ENCODE measurements around the gene ORAI2. TPM values are rescaled to one million over a fixed set of nuclear protein-coding genes. Genes with fewer than 3 reads are reported as not detected.

The ORAI2 gene
- total and polyA plus RNA-seq, 2 of the 8 experiments (the other 6 are each of a cell fraction or from before 2014, with no cell fraction given): 20.7 to 35.2 TPM

GRCh38 chr7:102447311-102447710 lies 13.9 kb downstream of the ORAI2 start:
- Histone ChIP-seq H3K4ac (replicated peaks; ENCODE audit: insufficient read length, low read depth, low read length) (no peak overlapping the region), H3K27ac (ENCODE audit: low read depth, low read length) (no peak overlapping the region), H3K56ac (replicated peaks; ENCODE audit: insufficient read length, low read depth, low read length) (no peak overlapping the region), H2AK5ac (ENCODE audit: low read depth, low read length) (no peak overlapping the region), H3K9me3 (ENCODE audit: insufficient read depth in 2 of 2, low read depth in 1 of 2, low read length in 1 of 2) (no peaks in the 10 kb centered on the region), H2BK12ac (ENCODE audit: low read depth, low read length) (no peak overlapping the region), H3K23ac (ENCODE audit: insufficient read length) (no peak overlapping the region), H2BK15ac (ENCODE audit: low read length) (no peak overlapping the region), H3K23me2 (ENCODE audit: low read depth, low read length) (no peaks in the 10 kb centered on the region; the same call in 1 of the 2 replicates), H3K27me3 (replicated peaks in 1 of 4; ENCODE audit: control insufficient read depth in 3 of 4, extremely low read depth in 1 of 4, insufficient read depth in 3 of 4, low read length in 3 of 4) (no peaks in the 10 kb centered on the region), H2BK5ac (ENCODE audit: low read depth, low read length) (no peak overlapping the region), H2BK20ac (ENCODE audit: low read length) (no peak overlapping the region), H3K79me1 (ENCODE audit: low read depth, low read length) (no peaks in the 10 kb centered on the region), H4K91ac (replicated peaks; ENCODE audit: insufficient read length, low read length) (no peak overlapping the region), H2BK120ac (replicated peaks; ENCODE audit: low read depth, low read length) (no peak overlapping the region), H3K9ac (replicated peaks in 1 of 4; ENCODE audit: extremely low read depth in 1 of 4, low read depth in 3 of 4, low read length in 3 of 4) (no peak overlapping the region), H4K5ac (ENCODE audit: insufficient read length, low read depth, low read length) (no peak overlapping the region), H3K4me2 (ENCODE audit: insufficient read depth in 1 of 2, low read depth in 2 of 2, low read length in 2 of 2) (no peak overlapping the region), H3K36me3 (ENCODE audit: control insufficient read depth in 2 of 4, insufficient read depth in 4 of 4, low read length in 3 of 4) (peaks cover 2 to 17% (median 6%) of the 10 kb centered on the region in 4 experiments; a peak in 5 of 8 replicates), H3K4me3 (ENCODE audit: extremely low read depth in 1 of 4, insufficient read depth in 2 of 4, low read depth in 3 of 4, low read length in 4 of 4) (no peak overlapping the region), H4K20me1 (replicated peaks in 1 of 2; ENCODE audit: control insufficient read depth in 1 of 2, insufficient read depth in 2 of 2, low read length in 2 of 2) (peaks cover 0 to 3% of the 10 kb centered on the region in 2 experiments), H2AFZ (ENCODE audit: low read length) (no peak overlapping the region), H3K18ac (ENCODE audit: extremely low read depth, low read length) (no peak overlapping the region), H3K14ac (ENCODE audit: insufficient read length) (no peak overlapping the region), H3K4me1 (replicated peaks in 1 of 4; ENCODE audit: control insufficient read depth in 3 of 4, insufficient read depth in 4 of 4, low read length in 3 of 4) (peaks cover 0 to 3% (median 0%) of the 10 kb centered on the region in 4 experiments; a peak in 2 of 7 replicates), H4K8ac (ENCODE audit: extremely low read depth, insufficient read depth, low read length) (no peak overlapping the region), H3K79me2 (ENCODE audit: control insufficient read depth in 1 of 2, insufficient read depth in 2 of 2, low read length in 2 of 2) (no peaks in the 10 kb centered on the region)
- WGBS, 2 experiments (ENCODE audit: extremely low coverage in 1 of 2, insufficient coverage in 1 of 2, insufficient read length in 1 of 2, insufficient replicate concordance in 2 of 2, low coverage in 1 of 2, low lambda C conversion rate in 2 of 2, missing lambda C conversion rate in 1 of 2): 91% methylated on average over 14 of the region's 14 CpGs; no CpG with 5 or more reads in 1 of the 2 experiments
- POLR2A ChIA-PET (ENCODE audit: partially characterized antibody): interaction anchor here (0.9 to 2.9 kb wide), 3 partner anchors 8 to 28 kb away, joined by 3 to 16 read pairs (median 4); no protein-coding TSS in a partner anchor
- FAIRE-seq (no peak), DNase-seq (ENCODE audit: low read depth in 1 of 2, low spot score in 2 of 2) (no peak)
- CTCF ChIA-PET (ENCODE audit: partially characterized antibody): interaction anchor here (0.9 to 1.6 kb wide), 2 partner anchors 32 to 35 kb away, joined by 3 to 5 read pairs; no protein-coding TSS in a partner anchor
- TF ChIP-seq TAF1 (IDR thresholded peaks at IDR 0.05; ENCODE audit: low read depth, low read length): no peak
- no peak for TF ChIP-seq POU5F1 (IDR thresholded peaks at IDR 0.05; ENCODE audit: low read depth, low read length)
- TF ChIP-seq HDAC6 (IDR thresholded peaks at IDR 0.05; ENCODE audit: low read depth, low read length): no peak
- no peak for TF ChIP-seq KDM4A (IDR thresholded peaks at IDR 0.05; ENCODE audit: low read depth, low read length, severe bottlenecking)
- TF ChIP-seq TAF7 (optimal IDR thresholded peaks at IDR 0.05; ENCODE audit: borderline replicate concordance, low read depth, low read length): no peak
- TF ChIP-seq KDM5A (IDR thresholded peaks at IDR 0.05; ENCODE audit: low read length): no peak
- TF ChIP-seq RXRA (IDR thresholded peaks at IDR 0.05; ENCODE audit: insufficient read depth, low read depth, low read length): no peak
- TF ChIP-seq EP300 (IDR thresholded peaks at IDR 0.05; ENCODE audit: borderline replicate concordance in 1 of 2, low read depth in 2 of 2, low read length in 2 of 2): no peak
